Stimulated activated CD4-positive, alpha-beta T cell treated with anti-CD3 and anti-CD28 coated beads, Interleukin-4, amount 100 ng/mL, for 1 hour (primary cell): ENCODE data around the gene HHAT.
"Not testable (repeated sequence)": the region's sequence is repeated elsewhere in the genome, so short reads cannot be mapped to it uniquely, and the experiment has no call there.

Experiments
- DNase-seq: peaks from one replicate; pipeline ENCODE4 v3.0.0-alpha.2; 2020

The HHAT gene

DNA sequence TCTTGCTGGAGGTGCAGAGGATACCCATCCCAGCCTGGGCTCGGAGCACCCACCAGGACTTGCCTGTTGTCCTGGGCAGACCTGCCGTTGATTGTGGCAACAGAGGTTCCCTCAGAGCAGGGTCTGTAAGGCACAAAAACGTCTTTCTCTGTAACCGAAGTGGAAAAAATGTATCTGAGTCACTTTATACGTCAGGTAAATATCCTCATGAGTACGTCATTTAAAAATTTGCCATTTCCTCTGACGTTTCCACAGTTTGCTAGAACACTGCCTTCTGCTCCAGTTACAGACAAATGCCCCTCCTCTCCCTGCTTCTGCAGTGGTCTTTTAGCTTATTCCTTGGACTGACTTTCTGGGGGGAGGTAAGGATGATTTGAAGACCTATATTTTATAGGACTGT, 326.8 kb downstream of the HHAT start:
- no peak for DNase-seq

GRCh38 chr1:210657806-210658205, 329.1 kb downstream of the HHAT start:
- no peak for DNase-seq

DNA sequence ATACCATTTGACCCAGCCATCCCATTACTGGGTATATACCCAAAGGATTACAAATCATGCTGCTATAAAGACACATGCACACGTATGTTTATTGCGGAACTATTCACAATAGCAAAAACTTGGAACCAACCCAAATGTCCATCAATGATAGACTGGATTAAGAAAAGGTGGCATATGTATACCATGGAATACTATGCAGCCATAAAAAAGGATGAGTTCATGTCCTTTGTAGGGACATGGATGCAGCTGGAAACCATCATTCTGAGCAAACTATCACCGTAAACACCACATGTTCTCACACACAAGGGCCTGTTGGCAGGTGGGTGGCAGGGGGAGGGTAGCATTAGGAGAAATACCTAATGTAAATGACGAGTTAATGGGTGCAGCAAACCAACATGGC, 332.8 kb downstream of the HHAT start:
- not testable (repeated sequence) for DNase-seq

GRCh38 chr1:210662291-210663050, 333.8 kb downstream of the HHAT start:
- no peak for DNase-seq

DNA sequence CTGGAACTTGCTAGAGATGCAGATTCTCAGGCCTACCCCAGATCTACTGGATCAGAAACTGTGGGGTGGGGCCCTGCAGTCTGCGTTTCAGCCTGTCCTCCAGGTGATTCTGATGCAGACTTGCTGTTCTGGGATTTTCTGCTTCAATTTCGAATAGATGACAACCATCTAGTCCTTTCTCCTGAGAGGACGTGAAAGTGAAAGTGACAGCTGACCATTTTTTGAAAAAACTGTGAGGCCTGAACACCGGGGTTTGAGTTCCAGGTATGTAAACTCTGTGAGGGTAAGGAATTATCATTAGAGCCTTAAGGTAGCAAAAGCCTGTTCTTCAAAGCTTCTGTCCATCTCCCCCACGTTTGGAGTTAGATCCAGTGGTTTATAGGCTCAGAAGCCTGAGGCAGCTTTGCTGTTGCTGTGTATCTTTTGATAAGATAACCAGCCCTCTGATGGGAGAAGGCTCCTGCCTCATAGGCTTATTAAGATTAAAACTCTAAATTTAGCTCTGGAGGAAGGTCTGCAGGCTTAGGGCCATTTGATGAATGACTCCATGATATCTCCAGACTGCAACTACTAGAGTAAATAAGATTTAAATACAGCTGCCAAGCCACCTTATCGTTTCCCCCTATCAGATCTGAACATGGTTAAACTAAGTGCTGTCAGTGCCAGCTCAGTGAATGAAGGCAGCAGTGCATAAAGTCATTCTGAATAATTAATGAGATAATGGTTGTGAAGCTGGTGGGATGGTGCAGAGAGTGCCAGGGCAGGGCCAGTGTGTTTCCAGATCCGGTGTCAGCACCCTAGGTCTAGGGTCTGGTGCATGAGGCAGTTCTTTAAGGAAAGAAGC, 335.2 kb downstream of the HHAT start:
- no peak for DNase-seq

DNA sequence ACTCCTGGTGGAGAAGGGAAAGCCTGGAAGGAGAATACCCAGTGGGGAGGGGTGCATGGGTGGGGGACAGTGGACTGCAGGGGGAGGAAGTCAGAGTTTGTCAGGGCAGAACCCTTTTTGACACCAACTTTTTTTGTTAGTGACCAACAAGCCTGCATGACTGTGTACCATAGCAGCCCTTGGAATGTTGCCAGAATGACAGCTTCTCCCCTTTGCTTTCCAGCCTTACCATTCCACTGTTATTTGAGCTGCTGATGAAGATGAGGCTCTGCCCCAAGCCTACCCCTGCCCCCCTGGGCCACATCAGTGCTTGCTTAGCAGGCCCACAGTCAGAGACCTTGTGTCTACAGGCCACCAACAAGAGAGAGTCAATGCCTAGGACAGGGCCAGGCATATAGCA, 341.2 kb downstream of the HHAT start:
- DNase-seq, result no peak

DNA sequence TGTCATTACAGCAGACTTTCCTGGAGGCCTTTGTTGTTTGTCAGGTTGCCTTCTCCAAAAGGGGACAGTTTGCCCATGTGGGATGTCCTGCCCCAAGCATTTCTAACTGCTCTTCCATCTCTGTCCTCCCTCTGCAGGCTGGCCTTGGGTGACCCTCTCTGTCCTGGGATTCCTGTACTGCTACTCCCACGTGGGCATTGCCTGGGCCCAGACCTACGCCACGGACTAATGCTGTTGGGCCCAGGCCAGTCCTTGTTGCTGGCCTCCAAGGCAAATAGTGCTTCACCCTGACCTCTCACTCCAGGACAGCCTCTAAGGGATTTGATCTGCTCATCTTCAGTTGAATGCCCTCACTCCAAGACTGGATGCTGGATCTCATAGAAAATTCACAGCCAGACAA, 345.4 kb downstream of the HHAT start:
- DNase-seq, result no peak

- DNase-seq, result no peak
Measured at GRCh38 chr1:210676539-210676938, 347.8 kb downstream of the HHAT start.

GRCh38 chr1:210677533-210677932, 348.8 kb downstream of the HHAT start:
- no peak for DNase-seq

DNA sequence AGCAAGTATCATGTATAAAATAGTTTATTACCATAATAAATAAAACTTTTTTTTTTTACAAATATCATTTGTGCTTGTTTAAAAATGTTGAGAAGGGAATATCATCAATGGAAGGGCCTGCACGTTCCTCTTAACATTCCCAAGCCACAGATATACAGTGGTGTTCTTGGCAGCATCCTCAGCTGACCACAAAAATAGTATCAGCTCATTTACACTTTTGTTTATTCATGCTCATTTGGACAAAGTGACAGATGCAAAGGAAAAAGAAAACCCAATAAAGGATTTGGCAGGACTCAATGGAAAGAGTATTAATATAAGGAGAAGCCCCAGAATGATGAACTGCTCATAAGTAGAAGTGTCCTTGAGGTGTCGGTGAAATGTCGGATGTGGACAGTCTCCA, 349.6 kb downstream of the HHAT start:
- no peak for DNase-seq

- DNase-seq, result no peak
Measured at GRCh38 chr1:210681158-210681557, 352.5 kb downstream of the HHAT start.

DNA sequence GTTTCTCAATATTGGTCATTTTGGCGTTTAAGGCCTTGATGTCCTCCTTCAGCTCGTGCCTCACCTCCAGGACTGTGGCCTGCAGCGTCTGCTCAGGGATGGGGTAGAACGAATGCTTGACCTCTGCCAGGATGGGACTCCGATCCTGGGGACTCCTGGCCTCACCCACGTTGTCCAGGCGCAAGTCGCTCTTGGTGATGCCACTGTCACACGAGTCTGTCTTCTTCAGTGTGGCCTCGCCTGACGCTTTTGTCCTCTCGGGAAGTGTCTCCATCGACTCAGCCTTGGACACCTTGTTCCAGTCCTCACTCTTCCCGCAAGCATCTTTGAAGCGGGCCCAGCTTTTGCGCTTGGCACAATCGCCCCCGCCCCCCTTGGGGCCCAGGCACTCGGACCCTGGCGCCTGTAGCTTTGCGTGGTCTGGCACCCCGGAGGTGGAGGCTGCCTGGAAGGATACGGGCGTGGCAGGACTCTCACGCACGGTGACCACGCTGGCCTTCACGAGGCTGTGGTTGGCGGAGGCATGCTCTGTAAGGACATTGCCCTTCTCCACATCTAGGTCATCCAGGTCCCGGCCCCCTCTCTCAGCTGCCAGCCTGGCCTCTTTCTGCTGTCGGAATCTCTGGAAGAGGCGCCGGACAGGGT, 354.8 kb downstream of the HHAT start:
- DNase-seq, result no peak

- DNase-seq, result no peak
Measured at GRCh38 chr1:210684466-210685294, 356.0 kb downstream of the HHAT start.

DNA sequence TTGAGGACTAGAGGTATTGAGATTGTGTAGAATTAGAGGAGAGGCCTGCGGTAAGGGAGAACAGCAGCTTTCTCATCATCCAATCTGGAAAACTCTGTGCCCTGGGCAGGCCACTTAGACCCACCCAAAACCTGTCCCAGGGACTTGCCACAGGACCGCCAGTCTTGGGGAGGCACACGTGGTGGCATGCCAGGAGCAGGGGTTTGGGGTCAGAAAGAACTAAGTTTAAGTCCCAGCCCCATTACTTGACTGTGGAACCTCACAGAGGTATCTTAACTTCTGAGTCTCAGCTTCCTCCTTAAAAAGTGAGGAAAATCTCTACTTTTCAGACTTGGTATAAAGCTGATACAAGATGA, 356.6 kb downstream of the HHAT start:
- no peak for DNase-seq

DNA sequence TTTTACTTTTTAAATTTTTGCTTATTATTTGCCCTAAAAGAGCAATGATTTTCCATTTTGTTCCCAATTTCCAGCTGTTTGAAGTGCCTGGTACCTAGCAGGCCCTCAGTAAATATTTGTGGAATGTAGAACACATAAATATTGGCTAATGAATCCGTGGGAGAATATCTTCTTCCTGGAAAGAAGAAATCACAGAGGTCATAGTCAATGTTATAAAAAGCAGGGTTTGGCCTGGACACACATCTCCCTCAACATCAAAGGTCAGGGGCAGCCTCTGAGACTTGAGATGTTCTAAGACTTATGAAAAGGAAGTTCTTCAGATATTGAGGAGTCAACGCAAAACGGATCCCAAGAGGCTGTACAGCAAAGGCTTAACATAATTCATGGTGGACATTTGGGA, 358.1 kb downstream of the HHAT start:
- no peak for DNase-seq

- DNase-seq, result no peak
Measured at GRCh38 chr1:210687582-210688279, 359.0 kb downstream of the HHAT start.

- DNase-seq, result no peak
Measured at GRCh38 chr1:210688512-210689234, 360.0 kb downstream of the HHAT start.

DNA sequence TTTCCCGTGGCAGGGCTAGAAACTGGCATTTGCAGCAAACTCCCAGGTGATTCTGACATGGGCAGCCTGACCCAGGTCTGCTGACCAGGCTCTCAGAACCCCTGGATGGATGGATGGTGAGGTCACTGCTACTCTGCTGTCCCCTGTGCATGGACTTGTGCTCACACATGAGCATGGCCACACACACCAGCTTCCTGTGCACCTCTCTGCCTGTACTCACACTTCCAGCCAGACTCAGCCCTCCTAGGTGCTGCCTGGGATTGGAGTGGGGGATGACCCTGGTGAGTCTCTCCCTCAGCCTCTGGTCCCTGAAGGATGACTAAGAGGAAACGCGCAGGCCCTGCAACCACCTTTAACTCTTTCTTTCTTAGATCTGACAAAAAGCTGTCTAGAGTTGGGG, 361.1 kb downstream of the HHAT start:
- no peak for DNase-seq

GRCh38 chr1:210690236-210690635, 361.5 kb downstream of the HHAT start:
- DNase-seq, result no peak

GRCh38 chr1:210691039-210691610, 362.4 kb downstream of the HHAT start:
- no peak for DNase-seq

DNA sequence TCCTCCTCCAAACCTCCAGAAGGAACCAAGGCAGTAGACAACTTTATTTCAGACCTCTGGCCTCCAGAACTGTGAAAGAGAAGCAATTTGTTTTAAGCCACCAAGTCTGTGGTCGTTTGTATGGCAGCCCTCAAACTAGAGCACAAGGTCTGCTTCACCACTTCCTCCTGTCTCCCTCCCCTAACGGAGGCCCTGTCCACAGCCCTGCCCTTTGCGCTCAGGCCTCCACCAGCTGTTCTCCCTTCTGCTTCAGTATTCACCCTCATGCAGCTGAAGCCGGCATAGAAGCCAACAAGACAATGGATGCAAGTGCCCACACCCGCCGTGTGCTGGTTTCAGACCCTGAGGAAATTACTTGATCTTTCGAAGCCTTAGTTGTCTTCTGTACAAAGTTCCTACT, 364.1 kb downstream of the HHAT start:
- DNase-seq, result no peak
